Heart right ventricle (tissue), 16 donors: ENCODE measurements around the gene STUM. TPM values are rescaled to one million over a fixed set of nuclear protein-coding genes. Genes with fewer than 3 reads are reported as not detected.

ENCODE experiments used
- ATAC-seq, 8 donors: fragments of 200-7000 bp; cut with Tn5 transposase; one replicate each; pipeline ENCODE4 v1.9.1; 2020; ENCODE audit warnings: mild to moderate bottlenecking in 8 of 8, moderate library complexity in 8 of 8, moderate number of reproducible peaks in 1 of 8
- DNase-seq, 2 donors: peaks; one replicate each; pipeline ENCODE4 v3.0.0-alpha.2; 2020
- H3K27ac ChIP-seq, 10 donors: fragments of 200-600 bp; sonication (generic) in 2 of 10; one replicate each; pipeline versions ENCODE4 v1.5.0 to v1.8.0; 2020 to 2022; ENCODE audit warnings: mild to moderate bottlenecking in 3 of 10
- H3K27me3 ChIP-seq, 7 donors: fragments of 200-600 bp; one replicate each; pipeline ENCODE4 v1.8.0; 2021 to 2022; ENCODE audit warnings: mild to moderate bottlenecking in 2 of 7
- H3K36me3 ChIP-seq, 9 donors: fragments of 200-600 bp; sonication (generic) in 1 of 9; one replicate each; pipeline versions ENCODE4 v1.5.0 to v1.8.0; 2020 to 2022; ENCODE audit warnings: mild to moderate bottlenecking in 2 of 9
- H3K4me1 ChIP-seq, 9 donors: fragments of 200-600 bp; sonication (generic) in 1 of 9; one replicate each; pipeline versions ENCODE4 v1.5.0 to v1.8.0; 2020 to 2022; ENCODE audit warnings: mild to moderate bottlenecking in 4 of 9
- H3K4me3 ChIP-seq, 10 donors: fragments of 200-600 bp; sonication (generic) in 2 of 10; one replicate each; pipeline versions ENCODE4 v1.5.0 to v1.8.0; 2020 to 2022; ENCODE audit warnings: mild to moderate bottlenecking in 7 of 10, moderate library complexity in 2 of 10
- H3K9me3 ChIP-seq, 11 donors: fragments of 200-600 bp in 10 of 11; sonication (generic) in 2 of 11; one replicate each; pipeline versions ENCODE4 v1.5.0 to v1.8.0; 2013 to 2022; ENCODE audit warnings: mild to moderate bottlenecking in 2 of 11, control low read depth in 1 of 11, moderate library complexity in 1 of 11
- CTCF ChIP-seq, 9 donors: fragments of 200-600 bp; sonication (generic) in 2 of 9; IDR thresholded peaks; one replicate each; pipeline versions ENCODE4 v1.5.0 to v1.8.0; 2021 to 2022; ENCODE audit warnings: antibody characterized with exemption in 9 of 9, mild to moderate bottlenecking in 5 of 9, moderate library complexity in 1 of 9
- whole genome bisulfite sequencing, 2 donors: extraction: QIAGEN DNeasy Blood & Tissue Kit; methylation state at CpG; one replicate each; pipeline ENCODE4 v1.1.7; 2013; ENCODE audit warnings: inconsistent platforms in 1 of 2; 5-methylcytosine and 5-hydroxymethylcytosine counted together
- intact Hi-C, 10 donors: fragments of 100-400 bp; cut with DNase I; formaldehyde crosslinking; loops; one replicate each; pipeline versions ENCODE4 v1.11.1 to v1.14.2; 2022
- polyA plus RNA-seq, 2 donors: library from polyadenylated mRNA; stranded (reverse); fragments of 200-250 nt; gene quantifications; one replicate each; pipeline ENCODE4 v1.2.3, GENCODE V29; 2013
- total RNA-seq, 10 donors: library from RNA; stranded (reverse); fragmentation: NEBNext Ultra II Directional in 3 of 10; extraction: Animal tissue kit (Norgen Biotek cat#: 25700) in 3 of 10; gene quantifications; one replicate each; pipeline versions ENCODE4 v1.2.1 to v1.2.4, GENCODE V29; 2021 to 2023
- donor health status: Arrhythmogenic right ventricular cardiomyopathy.
- donor health status: ischemic (EF 13 %, LVEDD 7.1; RV severe dilation, severe dysfunction).
- donor health status: healthy with polysubstance abuse.
- donor health status: DM: no; HTN: yes; CAD: no.
- donor health status: DM: no; HTN: no; CAD: no.
- donor health status: ischemic (EF 25% LVEDD 6.9; RV normal size, moderate dysfunction).
- donor health status: ischemic (EF 25% LVEDD 5.7; RV mildly dilated, moderate dysfunction).
- donor health status: healthy.
- donor health status: DM: yes; HTN: yes; CAD: no.
- donor health status: Ischemic cardiomyopathy.
- donor health status: ischemic (EF 35%, LVEDD 5.7; RV mildly dilated, moderate dysfunction).
- donor health status: nonischemic (EF 11% LVEDD 7.7; RV severe dilation, severe dysfunction).
- donor health status: DM: yes; HTN: yes; CAD: no.
- donor health status: PGD.
- donor health status: ischemic (EF 29% LVEDD 5.4; RV normal size, mild dysfunction).
- donor health status: nonischemic (EF 23%, LVEDD 6.1; RV moderate dilation, normal function).

STUM gene
- total and polyA plus RNA-seq, 12 donors = 0.36 to 2.8 (median 0.94) TPM

- ATAC-seq (no peak), DNase-seq (no peak)
- intact Hi-C loops = loop anchor here in 9 of 10 donors (5.0 to 10.0 kb wide), 5 partner anchors 52 to 182 kb away; partner anchors contain the start of gene STUM (in 5 of the 9)
- H3K4me3 ChIP-seq = no peak overlapping the region
- no peak for TF ChIP-seq CTCF (IDR thresholded peaks at IDR 0.05)
- peaks cover 19 to 57% (median 40%) of the 10 kb centered on the region in 9 donors for H3K4me1 ChIP-seq
- 74 to 80% methylated on average over 9 of the region's 9 CpGs for WGBS, 2 donors
- H3K27me3 ChIP-seq = no peaks in the 10 kb centered on the region
- no peaks in the 10 kb centered on the region for H3K36me3 ChIP-seq
- no peaks in the 10 kb centered on the region for H3K9me3 ChIP-seq
- peak overlapping the region in 3 of 10 donors; percentile 21 to 77 (median 73) for H3K27ac ChIP-seq
These were observed 56.2 kb downstream of the STUM start for GRCh38 chr1:226604560-226605317.

GRCh38 chr1:226605318-226605950, 56.9 kb downstream of the STUM start:
- no peaks in the 10 kb centered on the region for H3K9me3 ChIP-seq
- 88 to 90% methylated on average over 9 of the region's 9 CpGs for WGBS, 2 donors
- DNase-seq (no peak), ATAC-seq (no peak)
- H3K4me1 ChIP-seq = peaks cover 19 to 64% (median 40%) of the 10 kb centered on the region in 9 donors
- H3K36me3 ChIP-seq = no peaks in the 10 kb centered on the region
- intact Hi-C loops = loop anchor here in 8 of 10 donors (5.0 to 10.0 kb wide), 4 partner anchors 58 to 183 kb away; partner anchors contain the start of gene STUM (in 5 of the 8)
- no peak for TF ChIP-seq CTCF (IDR thresholded peaks at IDR 0.05)
- no peak overlapping the region for H3K27ac ChIP-seq
- H3K4me3 ChIP-seq = no peak overlapping the region
- no peaks in the 10 kb centered on the region for H3K27me3 ChIP-seq

- Histone ChIP-seq H3K4me1 (peaks cover 19 to 68% (median 40%) of the 10 kb centered on the region in 9 donors), H3K36me3 (no peaks in the 10 kb centered on the region), H3K9me3 (no peaks in the 10 kb centered on the region), H3K27me3 (no peaks in the 10 kb centered on the region), H3K27ac (no peak overlapping the region), H3K4me3 (no peak overlapping the region)
- DNase-seq (no peak), ATAC-seq (no peak)
- intact Hi-C loops = loop anchor here in 8 of 10 donors (5.0 to 10.0 kb wide), 4 partner anchors 59 to 184 kb away; partner anchors contain the start of gene STUM (in 5 of the 8)
- 83 to 87% methylated on average over 11 of the region's 11 CpGs for WGBS, 2 donors
- TF ChIP-seq CTCF (IDR thresholded peaks at IDR 0.05) = no peak
These were observed 58.0 kb downstream of the STUM start for GRCh38 chr1:226606311-226607267.
